ENCODE measurements around the gene IL1R1. TPM values are rescaled to one million over a fixed set of nuclear protein-coding genes. Genes with fewer than 3 reads are reported as not detected.

Gene IL1R1
- total RNA-seq, 1 experiment from 2014 or later = 12.4 TPM

DNA sequence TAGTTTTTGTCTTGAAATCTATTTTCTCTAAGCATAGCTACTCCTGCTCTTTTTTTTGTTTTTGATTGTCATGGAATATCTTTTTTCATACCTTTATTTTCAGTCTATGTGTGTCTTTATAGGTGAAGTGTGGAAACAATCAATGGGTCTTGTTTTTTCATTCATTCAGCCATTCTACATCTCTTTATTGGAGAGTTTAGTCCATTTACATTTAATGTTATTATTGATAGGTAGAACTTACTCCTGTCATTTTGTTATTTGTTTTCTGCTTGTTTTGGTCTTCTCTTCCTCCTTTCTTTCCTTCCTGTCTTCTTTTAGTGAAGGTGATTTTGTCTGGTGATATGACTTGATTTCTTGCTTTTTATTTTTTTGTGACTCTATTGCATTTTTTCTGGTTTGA is 62.1 kb downstream of the IL1R1 start:
- DNase-seq (ENCODE audit: low read depth) = no peak

DNA sequence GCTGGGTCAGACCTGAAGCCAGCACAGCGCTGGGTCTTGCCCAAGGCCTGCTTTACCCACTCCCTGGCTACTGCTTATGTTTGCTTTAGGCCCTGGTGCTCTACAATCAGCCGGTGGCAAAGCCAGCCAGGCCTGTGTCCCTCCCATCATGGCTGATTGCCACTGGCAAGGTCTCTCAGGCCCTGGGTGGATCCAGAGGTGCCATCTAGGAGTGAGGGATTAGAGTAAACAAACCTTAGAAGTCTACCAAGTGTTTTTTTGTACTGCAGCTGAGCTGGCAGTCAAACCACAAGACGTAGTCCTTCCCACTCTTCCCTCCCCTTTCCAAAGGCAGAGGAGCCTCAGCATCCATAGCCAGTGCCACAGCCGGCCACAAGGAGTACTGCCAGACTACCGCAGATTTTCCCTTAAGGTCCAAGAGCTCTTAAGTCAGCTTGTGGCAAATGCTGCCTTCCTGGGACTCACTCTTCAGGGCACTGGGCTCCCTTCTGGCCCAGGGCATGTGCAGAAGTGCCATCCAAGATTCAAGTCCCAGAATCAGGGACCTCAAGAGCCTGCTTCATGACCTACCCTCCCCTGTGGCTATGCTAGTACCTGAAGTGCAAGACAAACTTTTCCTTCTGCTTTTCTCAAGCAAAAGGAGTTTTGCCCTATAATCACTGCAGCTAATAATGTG is 64.3 kb downstream of the IL1R1 start:
- peak; percentile 79 for DNase-seq (ENCODE audit: low read depth)

DNA sequence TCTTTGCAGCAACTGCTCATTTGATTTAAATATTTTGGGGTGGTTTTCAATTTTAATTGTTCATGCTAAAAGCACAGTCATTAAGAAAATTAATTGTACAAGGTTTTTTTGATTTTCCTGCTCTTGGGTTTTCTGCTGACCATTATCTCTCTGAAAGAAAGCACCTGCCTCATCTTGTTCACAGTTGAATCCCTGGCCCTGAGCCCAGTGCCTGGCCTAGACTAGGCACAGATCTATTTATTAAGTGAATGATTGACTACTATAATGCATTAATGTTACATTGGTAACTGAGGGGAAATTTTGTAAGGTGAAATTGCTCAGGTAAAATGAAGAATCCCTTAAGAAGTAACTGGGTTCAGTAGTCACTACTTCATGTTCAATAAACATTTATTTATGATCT is 66.2 kb downstream of the IL1R1 start:
- DNase-seq (ENCODE audit: low read depth) = no peak

DNA sequence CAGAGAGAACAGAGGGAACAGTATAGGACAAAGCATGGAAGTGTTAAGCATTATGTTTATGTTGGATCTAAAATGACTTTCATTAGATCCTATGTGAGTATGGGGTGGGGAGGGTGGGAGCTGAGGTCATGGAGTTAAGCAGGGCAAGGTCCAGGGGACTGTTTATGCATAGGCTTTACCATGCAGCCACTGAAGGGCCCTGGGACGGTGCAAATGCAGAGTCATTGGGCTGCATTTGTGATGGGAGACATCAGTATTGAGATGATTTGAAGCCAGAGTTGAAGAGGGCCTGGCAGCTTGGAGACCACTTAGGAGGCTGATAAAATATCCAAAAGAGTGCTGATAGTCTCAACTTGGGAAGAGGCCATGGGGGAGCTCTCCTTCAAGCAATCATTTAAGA is 66.9 kb downstream of the IL1R1 start:
- no peak for DNase-seq (ENCODE audit: low read depth)

DNA sequence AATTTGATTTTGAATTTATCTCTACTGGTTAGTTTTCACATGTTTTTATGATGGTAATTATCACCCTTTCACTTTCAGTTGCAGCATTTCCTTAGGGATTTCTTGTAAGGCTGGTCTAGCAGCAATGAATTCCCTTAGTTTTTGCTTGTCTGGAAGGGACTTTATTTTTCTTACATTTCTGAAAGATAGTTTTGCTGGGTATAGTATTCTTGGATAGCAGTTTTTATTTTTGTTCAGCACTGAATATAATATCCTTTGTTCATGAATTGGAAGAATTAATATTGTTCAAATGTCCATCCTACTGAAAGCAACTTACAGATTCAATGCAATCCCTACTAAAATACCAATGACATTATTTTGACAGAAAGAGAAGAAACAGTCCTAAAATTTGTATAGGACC is 74.5 kb downstream of the IL1R1 start:
- no peak for DNase-seq (ENCODE audit: low read depth)

GRCh38 chr2:102224824-102225739 is 82.5 kb downstream of the IL1R1 start:
- DNase-seq (ENCODE audit: low read depth) = no peak

- DNase-seq (ENCODE audit: low read depth) = no peak
Observed at GRCh38 chr2:102226171-102226570, 83.6 kb downstream of the IL1R1 start.

DNA sequence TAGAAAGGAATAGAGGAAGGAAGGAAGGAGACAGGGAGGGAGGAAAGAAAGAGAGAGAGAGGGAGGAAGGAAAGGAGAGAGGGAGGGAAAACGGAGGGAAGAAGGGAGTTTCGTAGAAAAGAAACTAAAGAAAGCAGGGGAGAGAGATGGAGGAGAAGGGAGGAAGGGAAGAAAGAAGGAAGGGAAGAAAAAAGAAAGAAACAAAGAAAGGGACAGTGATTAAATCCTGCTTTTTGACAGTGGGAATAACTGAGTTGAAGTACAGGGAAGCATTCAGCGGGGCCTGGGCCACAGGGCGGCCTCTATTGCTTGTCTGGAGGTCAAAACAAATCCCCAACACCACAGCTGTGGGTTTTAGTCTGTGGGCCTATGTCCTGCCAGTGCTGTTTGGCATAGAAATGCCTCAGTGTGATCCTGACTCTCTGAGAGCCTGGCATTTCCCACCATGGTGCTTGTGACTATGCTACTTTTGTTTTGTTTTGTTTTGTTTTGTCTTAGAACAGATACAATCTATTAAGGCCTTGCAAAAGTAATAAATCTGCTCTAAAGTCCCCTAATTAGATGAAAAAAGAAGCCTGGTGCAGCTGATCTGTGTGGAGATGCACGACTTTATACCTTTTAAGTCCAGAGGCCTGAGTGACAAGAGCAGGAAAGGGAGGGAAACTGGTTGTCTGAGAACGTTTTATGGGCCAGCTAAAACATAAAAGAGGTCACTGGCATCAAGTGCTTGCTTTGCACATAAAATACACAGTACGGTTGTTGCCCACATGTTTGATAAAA is 84.3 kb downstream of the IL1R1 start:
- DNase-seq (ENCODE audit: low read depth) = peak; percentile 59

- DNase-seq (ENCODE audit: low read depth) = no peak
Observed at GRCh38 chr2:102229141-102229769, 86.7 kb downstream of the IL1R1 start.

Other genes with a start within 250 kb of the IL1R1 start
- not detected in 2 replicates for gene IL1R2, start 150.8 kb upstream of the IL1R1 start, total RNA-seq (2014; rRNA removed; shearing (Covaris generic))
- not detected in 2 replicates for gene IL1RL2, start 44.3 kb downstream of the IL1R1 start, total RNA-seq (2014; rRNA removed; shearing (Covaris generic))
- not detected in 2 replicates for gene IL1RL1, start 168.8 kb downstream of the IL1R1 start, total RNA-seq (2014; rRNA removed; shearing (Covaris generic))
- not detected in 2 replicates for gene IL18R1, start 213.1 kb downstream of the IL1R1 start, total RNA-seq (2014; rRNA removed; shearing (Covaris generic))